TTC549 (cell line): ENCODE measurements around the gene PTPRN2.

ENCODE experiments used
- FAIRE-seq: peaks from 2 replicates; lab custom pipeline; 2012; peaks lifted over from hg19 to GRCh38; lab: Jason Lieb, UNC

PTPRN2 gene

DNA sequence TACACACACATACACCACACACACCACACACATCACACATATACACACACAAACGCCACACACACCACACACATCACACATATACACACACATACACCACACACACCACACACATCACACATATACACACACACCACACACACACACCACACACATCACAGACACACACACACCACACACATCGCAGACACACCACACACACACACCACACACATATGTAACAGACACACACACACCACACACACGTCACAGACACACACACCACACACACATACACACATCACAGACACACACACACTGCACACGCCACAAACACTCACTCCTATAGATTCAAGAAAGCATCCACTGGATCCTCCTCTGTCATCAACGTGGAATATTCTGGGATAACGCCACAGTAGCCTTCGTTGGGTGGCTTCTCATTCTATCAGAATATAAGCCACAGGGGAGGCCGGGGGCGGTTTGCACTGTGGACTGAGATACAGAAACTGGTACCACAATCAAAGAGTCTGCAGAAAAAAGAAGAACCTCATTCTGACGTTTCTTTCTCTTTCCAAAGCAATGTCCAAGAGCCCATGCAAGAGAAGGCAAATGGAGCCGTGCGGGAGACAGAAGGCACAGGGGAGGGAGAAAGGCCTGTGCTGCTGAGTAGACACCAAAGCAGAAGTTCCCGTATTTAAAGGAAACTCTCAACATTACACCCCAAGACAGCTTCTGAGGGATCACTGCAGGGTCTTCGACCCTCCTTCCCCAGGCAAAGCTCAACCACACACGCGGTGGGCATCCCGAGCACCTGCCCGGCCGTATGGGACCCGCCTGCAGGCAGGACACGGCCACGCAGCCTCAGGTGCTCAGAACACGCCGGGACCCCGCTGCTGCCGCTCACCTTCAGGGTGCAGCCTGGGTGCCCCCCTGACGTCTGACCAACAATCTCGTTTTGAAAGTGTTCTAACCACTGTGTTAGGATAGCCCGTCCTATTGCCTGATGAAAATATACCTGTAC lies 929.6 kb downstream of the PTPRN2 start:
- FAIRE-seq: no peak

DNA sequence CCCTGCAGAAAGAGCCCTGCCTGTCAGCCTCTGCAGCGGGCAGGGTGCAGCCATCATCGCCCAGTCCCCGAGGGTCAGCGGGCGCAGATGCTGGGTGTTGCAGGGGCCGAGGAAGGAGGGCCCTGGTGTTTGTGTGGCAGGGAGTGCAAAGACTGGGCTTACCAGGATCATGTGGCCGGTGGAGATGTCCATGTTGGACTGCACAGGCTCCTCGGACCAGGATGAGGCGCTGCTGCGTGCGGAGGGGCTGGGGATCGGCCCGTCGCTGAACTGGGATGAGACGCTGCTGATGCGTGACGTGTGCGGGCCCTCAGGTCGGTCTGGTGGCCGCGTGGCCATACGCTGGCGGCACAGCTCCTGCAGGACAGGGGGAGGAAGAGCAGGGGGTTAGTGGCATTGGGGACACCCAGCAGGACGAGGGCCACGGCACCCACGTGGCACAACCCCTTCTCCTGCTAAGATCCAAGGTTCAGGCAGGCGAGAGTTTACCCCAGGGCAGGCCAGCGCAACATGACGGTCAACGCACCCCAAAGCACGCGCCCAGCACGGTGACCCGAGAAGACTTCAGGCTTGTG lies 931.3 kb downstream of the PTPRN2 start:
- no peak for FAIRE-seq

DNA sequence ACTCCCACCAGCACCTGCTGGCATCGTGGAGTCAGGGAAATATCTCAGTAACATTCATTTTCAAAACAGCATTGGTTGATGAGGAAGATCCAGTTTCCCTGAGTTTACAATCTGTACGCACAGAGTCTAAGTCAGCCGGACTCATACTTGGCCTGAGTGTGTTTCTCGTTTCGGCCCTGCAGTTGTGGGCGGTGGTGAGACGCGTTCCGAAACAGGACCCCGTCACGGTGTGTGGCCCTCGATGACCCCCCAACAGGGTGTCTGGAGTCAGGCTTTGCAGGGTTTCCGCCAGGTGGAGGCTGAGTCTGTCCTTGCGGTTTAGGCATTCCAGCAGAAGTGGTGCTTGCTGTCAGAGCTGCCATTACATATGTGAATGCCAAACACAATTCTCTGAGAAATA lies 933.3 kb downstream of the PTPRN2 start:
- no peak for FAIRE-seq

DNA sequence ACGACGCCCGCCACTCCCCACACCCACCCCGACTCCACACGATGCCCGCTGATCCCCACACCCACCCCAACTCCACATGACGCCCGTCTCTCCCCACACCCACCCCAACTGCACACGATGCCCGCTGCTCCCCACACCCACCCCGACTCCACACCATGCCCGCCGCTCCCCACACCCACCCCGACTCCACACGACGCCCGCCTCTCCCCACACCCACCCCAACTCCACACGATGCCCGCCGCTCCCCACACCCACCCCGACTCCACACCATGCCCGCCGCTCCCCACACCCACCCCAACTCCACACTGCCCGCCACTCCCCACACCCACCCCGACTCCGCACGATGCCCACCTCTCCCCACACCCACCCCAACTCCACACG lies 933.8 kb downstream of the PTPRN2 start:
- no peak for FAIRE-seq

DNA sequence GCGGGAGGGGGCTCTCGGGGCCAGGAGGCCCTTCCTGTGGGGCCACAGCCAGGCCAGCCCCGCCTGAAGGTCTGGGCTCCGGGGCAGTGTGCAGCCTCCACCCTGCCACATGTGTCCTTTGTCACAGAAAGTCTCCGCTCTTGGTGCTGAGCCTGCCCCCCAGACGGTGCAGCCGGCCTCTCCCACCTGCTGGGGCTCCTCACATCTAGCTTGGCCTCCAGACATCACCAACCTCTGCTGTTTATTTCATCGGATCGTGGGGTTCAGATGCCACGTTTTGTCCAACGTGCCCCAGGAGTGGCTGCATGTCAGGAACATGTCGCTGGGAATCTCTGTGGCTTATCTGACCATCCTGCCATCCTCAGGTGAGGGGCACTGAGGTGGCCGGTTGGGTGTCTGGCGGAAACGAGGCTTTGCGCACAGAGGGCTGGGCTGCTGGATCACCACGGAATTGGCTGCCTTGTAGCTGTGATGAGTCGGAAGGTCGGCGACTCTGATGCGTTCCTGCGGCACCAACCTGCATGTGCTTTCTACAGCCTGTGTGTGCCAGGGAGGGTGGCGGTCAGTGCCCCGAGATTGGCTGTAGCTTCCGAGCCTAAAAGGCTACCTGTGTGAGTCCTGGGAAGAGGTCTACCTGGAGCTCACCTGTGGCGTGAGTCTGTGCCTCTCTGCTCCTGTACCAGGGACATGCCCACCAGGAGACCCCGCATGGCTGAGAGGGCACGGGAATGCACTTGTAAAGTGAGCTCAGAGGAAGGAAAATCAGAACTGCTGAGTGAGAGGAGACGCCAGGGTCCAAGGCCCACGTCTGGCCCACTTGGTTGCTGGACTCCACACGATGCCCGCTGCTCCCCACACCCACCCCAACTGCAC lies 934.4 kb downstream of the PTPRN2 start:
- FAIRE-seq: no peak

GRCh38 chr7:157652161-157652953 lies 935.3 kb downstream of the PTPRN2 start:
- FAIRE-seq: no peak

DNA sequence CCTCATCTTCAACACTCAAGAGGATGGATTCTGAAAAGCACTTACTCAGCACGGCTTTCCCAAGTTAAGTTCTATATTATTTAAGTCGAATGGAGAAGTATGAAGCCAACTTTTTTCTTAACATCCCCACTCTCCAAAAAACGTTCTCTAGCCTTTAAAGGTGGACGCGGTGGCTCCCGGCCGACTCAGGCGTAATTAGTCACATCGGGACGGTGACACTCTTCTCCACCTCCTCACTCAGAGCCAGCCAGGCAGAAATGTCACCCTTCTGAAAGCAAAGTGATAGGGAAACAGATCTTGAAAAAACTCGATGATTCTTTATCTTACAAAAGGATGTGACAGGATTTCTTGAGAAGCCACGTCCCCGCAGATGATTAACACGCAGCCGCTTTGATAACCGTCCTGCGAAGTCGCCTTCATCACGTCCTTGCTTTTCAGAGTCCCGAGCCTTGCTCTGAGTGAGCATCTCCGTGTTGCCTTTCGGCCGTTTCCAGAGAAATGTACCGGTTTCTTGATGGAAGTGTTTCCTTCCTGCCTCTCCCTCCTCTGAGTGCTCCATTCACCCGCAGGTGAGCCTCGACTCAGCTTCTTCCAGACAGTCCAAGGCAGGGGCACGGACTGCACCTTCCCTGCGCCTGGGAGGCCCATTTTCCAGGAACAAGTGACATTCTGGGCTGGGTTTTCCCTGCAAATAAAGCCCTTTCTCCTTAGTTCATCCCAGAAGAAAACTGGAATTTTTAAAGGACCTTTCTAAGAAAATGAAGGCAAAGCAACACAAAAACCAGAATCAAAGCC lies 936.1 kb downstream of the PTPRN2 start:
- no peak for FAIRE-seq

DNA sequence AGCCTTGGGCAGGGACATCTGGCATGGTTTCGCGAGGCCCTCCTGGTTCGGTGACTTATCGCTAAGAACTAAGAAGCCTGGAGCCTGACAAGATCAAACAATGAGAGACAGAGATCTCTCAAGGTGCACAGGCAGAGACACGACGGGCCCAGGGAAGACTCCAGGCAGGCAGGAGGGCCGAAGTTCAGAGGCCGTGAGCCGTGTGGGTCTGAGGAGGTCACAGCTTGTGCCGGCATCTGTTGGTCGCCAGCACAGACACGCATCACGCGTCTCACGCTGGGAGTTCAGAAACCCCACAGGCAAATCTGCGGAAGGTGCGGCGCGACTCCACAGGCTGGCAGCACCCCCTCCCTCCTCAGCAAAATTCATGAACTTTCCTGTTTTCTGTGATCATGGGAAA lies 936.8 kb downstream of the PTPRN2 start:
- no peak for FAIRE-seq

- no peak for FAIRE-seq
Observed at GRCh38 chr7:157650131-157650631, 937.4 kb downstream of the PTPRN2 start.

DNA sequence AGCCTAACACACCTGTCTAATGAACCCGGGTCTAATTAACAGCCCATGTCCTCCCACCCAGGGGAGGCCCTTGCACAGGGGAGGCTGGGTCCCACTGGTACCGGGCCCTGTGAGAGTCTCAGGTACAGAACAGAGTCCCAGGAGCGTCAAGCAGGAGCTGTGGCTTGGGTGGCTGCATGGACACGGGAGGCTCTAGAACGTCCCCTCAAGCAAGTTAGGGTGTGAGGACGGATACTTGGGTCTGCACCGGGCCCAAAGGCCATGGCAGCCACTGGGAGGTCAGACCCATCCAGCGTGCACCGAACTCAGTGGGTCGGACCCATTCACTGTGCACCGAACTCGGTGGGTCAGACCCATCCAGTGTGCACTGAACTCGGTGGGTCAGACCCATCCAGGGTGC lies 941.1 kb downstream of the PTPRN2 start:
- FAIRE-seq: no peak

- no peak for FAIRE-seq
Observed at GRCh38 chr7:157645539-157645938, 942.1 kb downstream of the PTPRN2 start.

DNA sequence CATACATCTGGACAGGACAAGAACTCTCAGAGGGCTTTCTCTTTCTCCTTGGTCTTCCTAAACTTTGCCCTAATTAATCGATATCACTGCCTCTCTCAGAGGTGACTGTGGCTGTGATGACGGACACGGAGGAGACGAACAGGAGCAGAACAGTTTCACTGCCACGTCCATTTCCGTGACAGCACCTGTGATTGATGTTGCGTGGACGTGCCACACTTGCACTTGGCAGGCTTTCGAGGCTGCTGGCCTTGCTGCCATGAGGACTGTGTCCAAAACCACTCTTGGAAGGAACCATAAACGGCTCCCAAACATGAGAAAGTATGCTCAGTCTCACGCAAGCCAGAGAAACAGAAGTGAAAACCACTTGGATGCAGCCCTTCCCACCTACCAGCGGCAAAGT lies 942.7 kb downstream of the PTPRN2 start:
- FAIRE-seq: no peak

GRCh38 chr7:157643525-157643970 lies 944.1 kb downstream of the PTPRN2 start:
- no peak for FAIRE-seq

GRCh38 chr7:157641866-157642265 lies 945.8 kb downstream of the PTPRN2 start:
- no peak for FAIRE-seq

DNA sequence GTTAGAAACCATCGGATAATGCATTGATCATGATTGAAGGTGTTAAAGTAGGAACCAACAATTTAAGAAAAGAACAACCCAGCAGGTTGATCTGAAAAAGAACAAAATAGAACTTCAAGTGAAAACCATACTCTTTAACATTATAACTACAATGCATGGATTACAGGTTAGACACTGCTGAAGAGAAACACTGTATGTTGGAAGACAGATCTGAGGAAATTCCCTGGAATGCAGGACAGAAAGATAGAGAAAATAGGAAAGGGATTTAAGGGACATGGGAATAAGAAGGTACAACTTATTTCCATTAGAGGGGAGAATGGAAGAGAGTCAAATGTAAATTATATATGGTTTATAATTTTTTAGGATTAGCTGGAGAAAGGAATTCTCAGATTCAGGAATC lies 947.5 kb downstream of the PTPRN2 start:
- FAIRE-seq: no peak

DNA sequence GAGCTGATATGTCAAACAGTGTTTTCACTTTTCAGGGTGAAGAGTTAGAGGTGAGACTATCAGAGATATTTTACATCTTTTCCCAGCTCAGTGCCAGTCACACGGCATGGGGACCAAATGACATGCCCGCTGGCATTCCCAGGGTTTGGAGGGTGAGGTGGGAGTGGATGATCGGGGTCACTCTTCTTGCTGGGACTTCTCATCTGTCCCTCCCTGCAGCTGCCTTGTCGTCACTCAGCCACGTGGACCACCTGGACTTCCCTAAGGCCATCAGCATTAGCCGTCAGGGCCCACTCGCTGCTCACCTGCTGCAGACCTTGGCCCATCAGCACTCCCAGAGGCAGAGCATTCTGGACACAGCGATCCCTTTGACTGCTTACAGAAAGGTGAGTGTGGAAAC lies 949.1 kb downstream of the PTPRN2 start:
- FAIRE-seq: no peak

GRCh38 chr7:157637216-157637949 lies 950.2 kb downstream of the PTPRN2 start:
- no peak for FAIRE-seq

GRCh38 chr7:157635669-157636068 lies 952.0 kb downstream of the PTPRN2 start:
- no peak for FAIRE-seq

DNA sequence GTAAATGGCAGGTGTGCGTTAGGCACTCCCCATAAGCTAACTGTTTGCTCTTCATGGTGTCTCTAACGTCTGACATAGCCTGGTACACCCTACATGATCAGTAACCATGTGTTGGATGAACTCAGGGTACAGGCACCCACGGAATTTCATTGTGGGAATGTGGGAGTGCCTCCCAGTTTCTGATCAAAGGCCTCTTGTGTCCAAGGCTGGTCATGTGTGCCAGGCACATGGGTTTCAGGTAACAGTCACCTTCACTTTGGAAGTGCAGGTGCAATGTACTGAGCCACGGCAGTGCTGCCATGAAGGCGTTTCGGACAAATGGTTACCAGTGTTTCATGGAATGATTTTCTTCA lies 952.5 kb downstream of the PTPRN2 start:
- FAIRE-seq: no peak
